Stimulated activated CD8-positive, alpha-beta memory T cell treated with anti-CD3 and anti-CD28 coated beads, Interleukin-15, amount 100 ng/mL, for 1 hour (primary cell): Measurements from ENCODE around the gene AEN.

Experiments used
- DNase-seq: peaks from one replicate; pipeline ENCODE4 v3.0.0-alpha.2; 2020; ENCODE audit warnings: low read depth

The AEN gene

DNA sequence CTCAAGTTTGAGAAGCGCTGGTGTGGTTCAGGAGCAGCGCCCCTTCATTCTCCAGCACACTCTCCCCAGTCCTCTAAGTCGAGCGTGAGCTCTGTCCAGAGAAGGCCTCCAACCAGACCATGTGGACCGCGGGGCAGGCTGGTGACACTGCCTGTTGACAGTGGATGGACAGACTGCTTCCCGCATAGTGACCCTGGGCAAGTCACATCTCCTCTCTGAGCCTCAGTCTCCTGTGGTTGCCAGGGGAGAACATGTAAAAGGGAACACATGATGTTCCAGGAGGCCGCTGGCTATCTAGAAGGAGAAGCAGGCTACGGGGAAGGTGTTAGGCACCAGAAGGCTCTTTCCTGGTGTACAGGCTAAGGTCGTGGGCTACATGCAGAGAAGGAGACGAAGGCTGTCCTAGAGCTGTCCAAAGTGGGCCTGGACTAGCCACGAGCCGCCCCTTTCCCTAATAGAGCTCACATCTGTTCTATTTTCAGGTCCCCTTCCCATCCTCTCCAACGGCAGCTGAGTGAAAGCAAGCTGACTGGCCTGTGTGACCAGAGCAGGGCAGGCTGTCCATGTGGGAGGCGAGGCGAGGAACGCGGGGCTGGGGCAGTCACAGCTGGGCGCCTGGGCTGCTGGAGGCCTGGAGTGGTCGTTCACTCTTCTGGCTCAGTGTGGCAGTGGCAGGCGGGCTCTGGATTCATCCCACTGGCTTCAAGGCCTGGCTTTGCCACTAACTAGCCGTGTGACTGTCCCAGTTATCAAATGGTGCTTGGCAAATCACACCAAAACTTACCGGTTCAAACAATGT lies 28.8 kb downstream of the AEN start:
- DNase-seq, result no peak

DNA sequence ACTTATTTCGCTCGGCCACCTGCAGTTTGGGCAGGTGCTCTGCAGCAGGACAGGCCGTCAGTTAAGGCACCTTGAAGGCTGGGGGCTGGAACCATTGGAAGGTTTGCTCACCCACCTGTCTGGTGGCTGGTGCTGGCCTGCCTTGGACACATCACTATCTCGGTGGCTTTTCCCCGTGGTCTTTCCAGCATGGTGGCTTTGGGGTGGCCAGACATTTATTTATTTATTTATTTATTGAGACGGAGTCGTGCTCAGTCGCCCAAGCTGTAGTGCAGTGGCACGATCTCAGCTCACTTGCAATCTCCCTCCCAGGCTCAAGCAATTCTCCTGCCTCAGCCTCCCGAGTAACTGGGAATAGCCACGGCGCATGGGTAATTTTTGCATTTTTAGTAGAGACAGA lies 29.4 kb downstream of the AEN start:
- DNase-seq, result no peak

DNA sequence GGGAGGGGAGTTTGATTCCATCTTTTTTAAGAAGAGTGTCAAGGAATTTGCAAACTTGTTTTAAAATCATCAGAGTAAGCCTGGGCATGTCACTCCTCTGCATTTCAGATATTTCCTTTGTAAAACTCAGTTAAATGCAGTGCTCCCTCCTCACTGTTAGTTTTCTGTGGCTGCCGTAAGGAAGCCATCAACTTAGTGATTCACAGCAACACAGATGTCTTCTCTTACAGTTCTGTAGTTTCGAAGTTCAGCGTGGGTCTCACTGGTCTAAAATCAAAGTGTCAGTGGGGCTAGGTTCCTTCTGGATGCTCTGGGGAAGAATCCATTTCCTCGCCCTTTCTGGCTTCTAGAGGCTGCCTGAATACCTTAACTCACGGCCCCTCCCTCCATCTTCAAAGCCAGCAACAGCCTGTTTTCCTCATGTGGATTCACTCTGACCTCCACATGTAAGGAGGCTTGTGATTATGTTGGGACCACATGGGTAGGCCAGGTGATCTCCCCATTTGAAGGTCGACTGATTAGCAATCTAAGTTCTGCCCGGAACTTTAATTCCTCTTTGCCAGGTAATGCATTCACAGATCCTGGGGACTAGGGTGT lies 30.1 kb downstream of the AEN start:
- no peak for DNase-seq

DNA sequence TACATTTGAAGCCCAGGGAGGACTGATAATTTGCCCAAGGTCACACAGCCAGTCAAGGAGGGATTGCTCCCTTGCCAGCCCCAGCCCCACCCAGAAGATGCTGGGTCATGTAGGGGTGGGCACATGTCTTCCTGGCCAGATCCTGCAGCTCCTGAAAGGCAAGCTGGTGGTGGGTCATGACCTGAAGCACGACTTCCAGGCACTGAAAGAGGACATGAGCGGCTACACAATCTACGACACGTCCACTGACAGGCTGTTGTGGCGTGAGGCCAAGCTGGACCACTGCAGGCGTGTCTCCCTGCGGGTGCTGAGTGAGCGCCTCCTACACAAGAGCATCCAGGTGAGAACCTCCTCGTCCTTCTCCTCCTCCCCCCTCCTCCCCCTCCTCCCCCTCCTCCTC lies 30.8 kb downstream of the AEN start:
- DNase-seq, result no peak

DNA sequence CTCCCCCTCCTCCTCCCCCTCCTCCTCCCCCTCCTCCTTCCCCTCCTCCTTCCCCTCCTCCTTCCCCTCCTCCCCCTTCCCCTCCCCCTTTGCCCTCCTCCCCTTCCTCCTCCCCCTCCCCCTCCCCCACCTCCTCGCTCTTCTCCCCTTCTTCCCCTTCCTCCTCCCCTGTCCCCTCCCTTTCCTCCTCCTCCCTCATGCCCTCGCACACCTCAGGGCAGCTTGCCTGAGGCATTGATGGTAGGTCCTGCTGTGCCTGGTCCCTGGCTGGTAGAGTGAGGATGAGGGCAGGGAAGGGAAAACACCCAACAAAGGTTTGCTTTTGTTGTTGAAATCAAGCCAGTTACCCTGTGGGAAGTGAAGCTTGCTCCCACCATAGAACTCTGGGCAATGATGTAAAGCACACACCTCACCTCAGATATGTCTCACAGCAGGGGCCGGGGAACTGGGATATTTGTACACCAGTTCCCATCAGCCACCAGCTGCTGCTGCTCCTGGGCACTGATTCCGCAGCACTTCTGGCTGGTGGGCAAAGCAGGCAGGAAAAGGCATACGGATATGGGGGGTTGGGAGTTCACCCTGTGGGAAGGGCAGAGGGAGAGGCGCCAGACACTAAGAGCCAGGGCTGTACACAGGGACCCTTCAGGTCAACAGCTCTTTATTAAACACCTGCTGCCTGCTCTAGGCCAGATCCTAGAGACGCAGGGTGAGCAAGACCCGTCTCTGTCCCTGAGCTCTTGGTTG lies 31.5 kb downstream of the AEN start:
- DNase-seq, result no peak

DNA sequence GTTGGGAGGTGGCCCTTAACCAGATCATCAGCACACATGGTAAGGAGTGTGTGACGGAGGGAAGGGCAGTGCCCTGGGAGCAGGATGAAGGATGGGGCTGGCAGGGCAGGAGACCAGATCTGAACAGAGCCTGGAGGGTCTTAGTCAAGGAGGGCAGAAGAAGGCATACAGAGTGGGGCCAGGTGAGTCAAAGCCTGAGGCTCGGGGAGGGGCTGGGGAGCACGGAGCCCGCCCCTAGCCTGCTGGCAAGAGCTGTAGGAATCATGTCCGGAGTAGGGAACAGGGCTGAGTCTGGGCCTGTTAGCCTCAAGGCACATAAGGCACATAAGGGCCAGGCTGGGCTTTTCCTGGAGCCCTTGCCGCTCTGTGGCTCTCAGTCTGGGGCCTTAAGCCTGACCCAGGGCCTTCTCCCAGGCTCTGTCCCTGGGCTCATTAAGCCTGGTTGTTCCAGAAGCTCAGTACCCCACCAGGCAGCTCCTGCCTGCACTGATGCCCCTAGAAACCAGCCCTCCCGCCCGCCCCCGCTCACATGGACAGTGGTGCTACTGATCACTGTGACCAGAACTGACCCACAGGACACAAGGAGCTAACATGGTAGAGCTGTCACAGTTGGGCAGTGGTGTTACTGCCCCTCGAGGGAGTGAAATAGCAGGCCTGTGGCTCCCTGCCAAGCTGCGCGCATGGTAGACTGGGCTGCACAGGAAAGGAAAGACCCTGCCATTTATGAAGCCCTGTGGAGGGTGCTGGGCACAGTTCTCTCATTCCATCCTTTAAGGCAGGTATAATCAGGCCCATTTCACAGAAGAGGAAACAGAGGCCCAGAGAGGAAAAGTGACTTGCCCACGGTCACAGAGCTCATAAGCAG lies 32.3 kb downstream of the AEN start:
- DNase-seq, result no peak

DNA sequence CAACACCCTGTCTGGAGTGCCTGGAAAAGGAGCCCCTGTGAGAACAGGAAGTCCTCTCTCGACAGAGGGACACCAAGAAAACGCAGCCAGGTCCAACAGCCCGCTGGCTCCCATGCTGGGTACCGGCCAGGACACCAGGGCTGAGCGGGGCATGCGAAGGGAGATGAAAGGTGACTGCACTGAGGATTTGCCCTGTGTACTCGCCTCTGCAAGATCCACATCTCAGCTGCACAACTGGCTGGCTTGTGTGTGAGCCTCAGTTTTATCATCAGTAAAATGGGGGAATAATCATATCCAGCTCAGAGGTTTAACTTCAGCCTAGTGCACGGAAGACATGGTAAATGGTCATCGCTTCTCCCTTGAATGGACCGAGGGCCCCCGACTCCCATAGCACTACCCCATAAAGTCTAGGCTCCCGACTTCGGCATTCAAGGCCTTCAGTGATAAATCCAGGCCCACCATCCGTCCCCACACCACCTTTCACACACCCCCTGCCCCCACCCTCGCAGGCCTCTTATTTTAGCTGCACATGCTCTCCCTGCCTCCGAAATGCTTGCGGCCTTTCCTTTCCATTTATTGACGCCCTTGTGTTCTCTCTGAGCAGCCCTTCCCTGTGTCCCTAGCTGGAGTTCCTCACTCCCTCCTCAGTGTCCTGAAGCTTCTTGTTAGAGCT lies 33.4 kb downstream of the AEN start:
- no peak for DNase-seq

DNA sequence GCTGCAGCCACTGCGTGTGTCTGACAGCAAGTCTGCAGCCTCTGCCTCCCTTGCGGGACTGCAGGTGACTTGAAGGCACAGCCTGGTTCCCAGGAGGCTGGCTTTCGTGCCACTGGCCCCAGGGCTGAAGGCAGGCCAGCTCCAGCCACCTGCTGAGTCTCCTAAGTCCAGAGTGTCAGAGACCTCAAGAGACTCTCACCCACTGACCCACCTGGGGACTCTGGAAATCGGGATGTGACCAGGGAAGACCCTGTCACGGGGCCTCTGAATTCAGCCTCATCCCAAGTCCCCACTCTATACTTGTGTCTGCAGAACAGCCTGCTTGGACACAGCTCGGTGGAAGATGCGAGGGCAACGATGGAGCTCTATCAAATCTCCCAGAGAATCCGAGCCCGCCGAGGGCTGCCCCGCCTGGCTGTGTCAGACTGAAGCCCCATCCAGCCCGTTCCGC lies 34.0 kb downstream of the AEN start:
- no peak for DNase-seq

DNA sequence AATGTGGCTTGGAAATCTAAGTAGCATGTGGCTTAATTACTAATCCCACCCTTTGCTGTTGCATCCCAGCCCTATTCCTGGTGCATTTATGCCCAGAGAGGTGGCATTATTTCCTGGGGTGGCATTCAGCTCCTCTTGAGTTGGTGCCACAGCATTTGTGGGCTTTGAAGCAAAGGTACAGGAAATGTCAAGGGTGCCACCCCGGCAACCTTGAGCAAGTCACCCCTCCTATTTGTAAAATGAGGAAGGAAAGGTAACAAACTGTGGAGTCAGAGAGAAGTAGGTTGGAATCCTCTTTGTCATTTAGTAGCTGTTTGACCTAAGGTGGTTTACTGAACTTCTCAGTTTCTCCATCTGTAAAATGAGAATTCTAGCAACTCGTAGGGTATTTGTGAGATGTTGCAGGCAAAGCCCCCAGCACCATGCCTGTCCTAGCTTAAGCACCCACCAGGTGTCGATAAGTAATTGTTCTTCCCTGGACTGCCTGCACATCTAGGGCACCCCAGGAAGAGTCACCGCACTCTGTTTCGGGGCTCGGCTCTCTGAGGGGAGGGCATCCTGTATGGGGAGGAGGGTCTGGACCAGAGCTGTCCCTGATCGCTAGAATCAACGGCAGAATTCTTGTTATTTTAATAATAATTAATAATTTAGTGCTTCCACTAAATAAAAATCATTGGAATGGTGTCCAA lies 34.8 kb downstream of the AEN start:
- DNase-seq, result no peak

DNA sequence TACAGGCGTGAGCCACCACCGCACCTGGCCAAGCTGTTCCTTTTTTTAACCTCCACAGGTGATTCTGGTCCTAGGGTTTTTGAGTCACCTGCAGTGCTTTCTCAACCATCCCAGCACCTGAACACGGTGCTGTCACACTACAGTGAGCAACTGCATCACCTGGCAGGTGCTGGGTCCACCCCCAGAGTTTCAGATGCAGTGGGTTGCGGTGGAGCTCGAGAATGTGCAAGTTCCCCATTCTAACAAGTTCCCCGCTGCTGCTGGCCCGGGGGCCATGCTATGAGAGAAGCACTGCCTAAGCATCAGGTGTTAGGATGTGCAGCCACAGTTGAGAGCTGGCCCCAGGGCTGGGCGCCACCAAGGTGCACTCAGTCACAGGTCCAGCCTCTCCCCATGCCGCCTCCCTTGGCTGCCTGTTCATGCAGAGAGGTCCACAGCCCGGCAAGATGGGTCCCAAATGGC lies 35.7 kb downstream of the AEN start:
- DNase-seq, result no peak

DNA sequence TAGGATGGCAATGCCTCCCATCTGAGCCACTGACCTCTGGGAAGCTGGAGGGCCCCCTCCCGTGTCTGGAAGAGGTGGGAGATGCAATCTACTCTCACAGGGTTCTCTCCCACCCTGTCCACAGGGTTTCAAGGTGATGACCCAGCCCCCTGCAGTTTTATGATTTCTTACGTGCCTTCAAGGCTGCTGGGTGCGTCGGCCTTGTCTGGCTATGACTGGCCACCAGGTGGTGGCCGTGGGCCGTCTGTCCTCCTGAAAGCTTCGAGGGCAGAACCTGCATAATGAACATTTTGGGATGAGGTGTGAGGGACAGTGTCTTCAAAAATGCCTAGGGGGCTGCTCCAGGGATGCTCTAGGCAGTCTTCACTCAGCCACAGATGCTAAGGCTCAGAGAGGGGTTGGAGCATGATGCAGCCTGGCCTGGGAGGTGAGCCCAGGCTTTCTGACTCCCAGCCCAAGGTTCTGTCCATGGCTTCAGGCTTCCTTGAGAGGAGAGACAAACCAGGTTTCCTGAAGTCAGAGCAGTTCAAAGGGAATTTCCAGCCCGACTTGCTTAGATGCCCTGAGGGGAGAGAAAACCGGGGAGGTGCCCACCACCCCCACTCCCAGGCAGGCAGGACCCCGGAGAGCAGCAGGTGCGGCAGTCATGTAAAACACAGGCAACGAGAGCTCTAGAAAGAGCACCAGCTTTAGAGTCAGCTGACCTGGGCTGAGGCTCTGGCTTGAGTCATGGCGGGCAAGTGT lies 36.4 kb downstream of the AEN start:
- DNase-seq, result no peak

DNA sequence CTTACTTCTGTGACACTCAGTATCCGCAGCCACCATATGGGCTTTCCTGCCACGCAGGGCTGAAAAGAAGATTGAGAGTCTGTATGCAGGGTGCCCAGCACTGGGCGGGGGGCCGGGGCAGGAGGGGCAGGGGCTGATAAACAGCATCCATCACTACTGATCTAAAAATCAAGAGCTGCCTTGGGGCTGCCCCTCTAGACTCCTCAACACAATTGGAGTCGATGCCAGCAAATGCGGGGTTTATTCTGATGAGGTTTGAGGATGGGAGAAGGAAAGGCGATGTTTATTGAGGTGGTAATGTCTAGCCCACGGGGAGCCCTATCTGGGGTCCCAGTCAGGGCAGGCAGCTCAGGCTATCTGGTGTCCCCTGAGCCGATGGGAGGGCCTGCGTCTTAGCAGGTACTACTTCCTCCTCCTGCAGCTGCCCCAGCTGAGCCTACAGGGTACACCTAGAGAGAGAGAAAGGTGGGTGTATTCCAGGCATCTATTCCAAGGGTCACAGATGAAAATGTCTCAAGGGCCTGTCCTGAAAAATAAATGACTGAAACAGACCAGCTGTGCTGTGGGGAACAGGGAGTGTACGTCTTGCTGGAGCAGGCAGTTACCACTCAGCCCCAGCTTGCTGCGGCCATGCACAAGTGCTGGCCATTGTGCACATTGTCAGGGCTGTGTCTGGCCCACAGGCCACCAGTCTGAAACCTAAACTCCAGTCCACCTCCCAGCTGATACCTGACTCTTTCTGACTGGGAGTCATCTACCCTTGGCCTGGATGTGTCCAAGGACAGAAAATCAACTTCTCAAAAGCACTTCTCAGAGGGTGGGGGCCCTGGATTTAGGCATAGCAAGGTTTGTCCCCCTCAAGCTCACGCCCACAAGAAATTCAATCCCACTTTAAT lies 37.2 kb downstream of the AEN start:
- DNase-seq, result no peak

DNA sequence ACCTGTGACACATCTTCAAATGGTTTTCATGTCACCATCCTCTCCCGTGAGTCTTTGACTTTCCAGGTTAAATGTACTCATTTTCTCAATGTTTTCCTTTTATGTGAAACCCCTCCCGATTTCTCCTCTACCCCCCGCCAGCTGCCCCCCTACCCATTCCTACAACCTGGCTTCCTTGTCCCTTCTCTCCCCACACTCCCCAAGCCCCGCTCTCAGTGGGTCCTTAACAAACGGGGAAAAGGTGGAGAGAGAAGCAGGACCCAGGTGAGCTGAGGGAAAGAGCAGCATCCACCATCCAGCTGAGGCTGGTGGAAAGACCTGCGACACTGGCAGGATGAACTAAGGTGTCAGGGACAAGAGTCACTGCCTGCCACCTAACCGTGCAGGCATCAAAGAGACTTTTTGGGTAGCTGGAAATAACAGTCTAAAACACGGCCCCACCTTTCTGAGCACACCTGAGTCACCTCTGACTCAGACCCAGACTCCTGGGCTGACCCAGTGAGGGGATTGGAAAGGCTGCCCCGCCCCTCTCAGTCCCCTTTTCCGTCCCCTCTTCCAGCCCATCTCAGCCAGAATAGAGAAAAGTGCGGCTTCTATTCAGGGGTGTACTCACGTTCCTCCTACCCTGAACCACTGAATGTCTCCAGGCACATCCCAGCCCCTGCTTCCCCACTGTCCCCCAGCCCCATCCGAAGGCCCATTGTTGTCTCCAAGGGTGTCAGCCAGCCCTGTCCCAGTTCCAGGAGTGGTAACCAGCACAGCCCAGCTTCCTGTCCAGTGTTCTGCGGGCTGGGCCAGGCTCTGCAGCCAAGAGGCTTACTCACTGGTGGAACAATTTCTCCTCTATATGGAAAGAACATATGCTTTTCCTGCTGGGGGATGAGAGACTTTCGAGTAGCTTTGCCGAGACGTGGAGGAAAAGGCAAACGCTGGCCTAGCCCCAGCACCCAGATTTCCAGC lies 38.1 kb downstream of the AEN start:
- no peak for DNase-seq

DNA sequence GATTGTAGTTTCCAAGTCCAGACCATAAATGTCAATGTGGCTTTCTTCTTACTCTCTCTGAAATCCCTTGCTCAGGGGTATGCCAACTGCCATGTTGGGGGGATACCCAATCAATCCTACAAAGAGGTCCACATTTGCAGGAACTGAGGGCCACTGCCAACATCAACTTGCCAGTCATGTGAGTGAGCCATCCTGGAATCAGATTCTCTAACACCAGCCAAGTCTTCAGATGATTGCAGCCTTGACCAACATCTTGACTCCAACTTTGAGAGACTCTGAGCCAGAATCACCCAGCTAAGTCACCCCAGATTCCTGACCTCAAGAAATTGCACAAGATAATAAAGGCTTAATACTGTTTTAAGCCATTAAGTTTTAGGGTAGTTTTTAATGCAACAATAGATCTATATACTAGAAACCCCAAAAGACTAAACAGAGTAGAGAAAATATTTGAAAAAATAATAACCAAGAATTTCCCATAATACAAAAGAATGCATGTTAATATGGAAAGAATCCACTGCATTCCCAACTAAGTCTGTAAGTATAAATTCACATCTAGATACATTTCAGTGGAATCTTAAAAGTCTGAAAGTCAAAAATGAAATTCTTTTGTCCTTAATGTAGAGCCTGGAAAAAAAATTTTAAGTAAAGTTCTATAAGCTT lies 40.0 kb downstream of the AEN start:
- no peak for DNase-seq

DNA sequence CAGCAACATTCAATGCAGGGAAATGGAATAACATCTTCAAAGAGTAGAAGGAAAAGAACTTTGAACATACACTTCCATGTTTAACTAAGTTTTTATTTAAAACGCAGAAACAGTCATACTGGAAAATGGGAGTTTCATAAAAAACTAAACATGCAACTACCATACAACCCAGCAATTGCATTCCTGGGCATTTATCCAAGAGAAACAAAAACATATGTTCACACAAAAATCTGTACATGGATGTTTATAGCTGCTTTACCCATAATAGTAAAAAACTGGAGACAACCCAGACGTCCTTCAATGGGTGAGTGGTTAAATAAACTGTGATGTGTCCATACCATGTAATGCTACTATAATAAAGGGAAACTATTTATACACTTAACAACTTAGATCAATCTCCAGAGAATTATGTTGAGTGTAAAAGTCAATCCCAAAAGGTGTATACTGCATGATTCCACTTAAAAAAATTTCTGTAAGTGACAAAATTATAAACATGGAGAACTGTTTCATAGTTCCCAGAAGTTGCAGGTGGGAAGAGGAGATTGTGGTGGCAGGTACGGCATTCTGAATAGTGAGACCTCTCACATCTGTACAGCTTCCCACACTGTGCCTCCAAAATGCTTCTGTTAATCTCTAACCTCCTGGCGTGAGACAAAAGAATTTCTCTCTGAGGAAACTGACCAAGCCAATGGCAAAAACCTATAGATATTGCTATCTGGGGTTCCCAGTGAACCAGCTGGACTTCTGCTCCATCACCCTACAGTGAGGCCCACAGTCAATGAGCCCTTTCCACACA lies 40.8 kb downstream of the AEN start:
- DNase-seq, result no peak

DNA sequence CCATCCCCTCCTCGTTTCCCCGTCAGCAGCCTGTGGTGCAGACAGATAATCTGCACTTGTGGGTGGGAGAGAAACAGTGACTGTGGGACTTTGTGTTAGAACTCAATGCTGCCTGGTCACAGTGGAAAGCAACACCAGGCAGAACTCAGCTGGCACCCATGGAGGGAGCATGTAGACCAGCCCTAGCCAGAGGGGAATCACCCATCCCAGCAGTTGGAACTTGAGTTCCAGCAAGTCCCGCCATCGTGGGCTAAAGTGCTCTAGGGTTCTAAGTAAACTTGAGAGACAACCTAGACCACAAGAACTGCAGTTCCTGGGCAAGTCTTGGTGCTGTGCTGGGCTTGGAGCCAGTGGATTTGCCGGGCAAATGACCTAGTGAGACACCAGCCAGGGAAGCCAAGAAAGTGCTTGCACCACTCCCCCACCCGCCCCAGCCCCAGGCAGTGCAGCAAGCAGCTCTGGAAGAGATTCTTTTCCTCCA lies 42.0 kb downstream of the AEN start:
- no peak for DNase-seq
